Cardiac fibroblast (primary cell): ENCODE results near the gene LZTS3.
"Not testable (repeated sequence)": the region's sequence is repeated elsewhere in the genome, so short reads cannot be mapped to it uniquely, and the experiment has no call there.

Source experiments
- DNase-seq, 2 donors: peaks; one replicate each; pipeline versions ENCODE4 v3.0.0 to v3.0.0-alpha.2; 2010; ENCODE audit warnings: low read depth in 2 of 2
- H3K4me3 ChIP-seq, 2 donors: replicated peaks in 1 of 2; 1 replicate in 1 of 2; 2 replicates in 1 of 2; pipeline ENCODE4 v1.5.1; 2011; ENCODE audit warnings: low read depth in 2 of 2, low read length in 2 of 2, mild to moderate bottlenecking in 2 of 2, moderate library complexity in 1 of 2
- CTCF ChIP-seq: IDR thresholded peaks from one replicate; pipeline ENCODE4 v1.5.1; 2011; ENCODE audit warnings: low read depth, mild to moderate bottlenecking, low read length, inconsistent platforms

The LZTS3 gene

GRCh38 chr20:3130051-3130600, 43.2 kb downstream of the LZTS3 start:
- DNase-seq: no peak
- no peak for TF ChIP-seq CTCF
- no peak overlapping the region for H3K4me3 ChIP-seq

DNA sequence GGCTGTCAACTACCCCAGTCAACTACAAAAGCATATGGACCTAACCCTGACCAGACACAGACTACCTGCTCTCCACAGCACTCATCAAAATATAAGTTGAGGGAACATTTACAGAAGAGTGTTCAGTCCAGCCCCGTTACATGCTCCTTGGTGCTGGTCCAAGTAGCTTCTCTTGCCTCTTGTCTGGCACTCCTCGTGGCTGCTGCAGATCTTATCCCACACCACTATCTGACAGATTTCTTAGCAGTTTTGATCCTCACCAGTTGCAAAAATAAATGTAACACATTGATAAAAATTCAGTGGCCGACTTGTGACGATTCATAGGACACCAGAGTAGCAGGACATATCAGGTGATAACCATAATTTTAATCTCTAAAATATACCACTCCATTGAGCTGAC, 44.3 kb downstream of the LZTS3 start:
- H3K4me3 ChIP-seq: no peak overlapping the region
- no peak for TF ChIP-seq CTCF
- DNase-seq: no peak

- no peak for DNase-seq
- H3K4me3 ChIP-seq: no peak overlapping the region
- TF ChIP-seq CTCF: no peak
Measured at GRCh38 chr20:3128275-3128984, 44.9 kb downstream of the LZTS3 start.

GRCh38 chr20:3126527-3126859, 46.9 kb downstream of the LZTS3 start:
- no peak for TF ChIP-seq CTCF
- DNase-seq: no peak
- no peak overlapping the region for H3K4me3 ChIP-seq

DNA sequence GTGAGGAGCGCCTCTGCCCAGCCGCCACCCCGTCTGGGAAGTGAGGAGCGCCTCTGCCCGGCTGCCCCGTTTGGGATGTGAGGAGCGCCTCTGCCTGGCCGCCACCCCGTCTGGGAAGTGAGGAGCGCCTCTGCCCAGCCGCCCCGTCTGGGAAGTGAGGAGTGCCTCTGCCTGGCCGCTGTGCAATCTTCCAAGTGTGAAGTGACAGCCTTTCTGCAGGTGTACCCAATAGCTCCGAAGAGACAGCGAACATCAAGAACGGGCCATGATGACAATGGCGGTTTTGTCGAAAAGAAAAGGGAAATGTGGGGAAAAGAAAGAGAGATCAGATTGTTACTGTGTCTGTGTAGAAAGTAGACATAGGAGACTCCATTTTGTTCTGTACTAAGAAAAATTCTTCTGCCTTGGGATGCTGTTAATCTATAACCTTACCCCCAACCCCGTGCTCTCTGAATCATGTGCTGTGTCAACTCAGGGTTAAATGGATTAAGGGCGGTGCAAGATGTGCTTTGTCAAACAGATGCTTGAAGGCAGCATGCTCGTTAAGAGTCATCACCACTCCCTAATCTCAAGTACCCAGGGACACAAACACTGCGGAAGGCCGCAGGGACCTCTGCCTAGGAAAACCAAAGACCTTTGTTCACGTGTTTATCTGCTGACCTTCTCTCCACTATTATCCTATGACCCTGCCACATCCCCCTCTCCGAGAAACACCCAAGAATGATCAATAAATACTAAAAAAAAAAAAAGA, 47.4 kb downstream of the LZTS3 start:
- H3K4me3 ChIP-seq, DNase-seq: not testable (repeated sequence)

DNA sequence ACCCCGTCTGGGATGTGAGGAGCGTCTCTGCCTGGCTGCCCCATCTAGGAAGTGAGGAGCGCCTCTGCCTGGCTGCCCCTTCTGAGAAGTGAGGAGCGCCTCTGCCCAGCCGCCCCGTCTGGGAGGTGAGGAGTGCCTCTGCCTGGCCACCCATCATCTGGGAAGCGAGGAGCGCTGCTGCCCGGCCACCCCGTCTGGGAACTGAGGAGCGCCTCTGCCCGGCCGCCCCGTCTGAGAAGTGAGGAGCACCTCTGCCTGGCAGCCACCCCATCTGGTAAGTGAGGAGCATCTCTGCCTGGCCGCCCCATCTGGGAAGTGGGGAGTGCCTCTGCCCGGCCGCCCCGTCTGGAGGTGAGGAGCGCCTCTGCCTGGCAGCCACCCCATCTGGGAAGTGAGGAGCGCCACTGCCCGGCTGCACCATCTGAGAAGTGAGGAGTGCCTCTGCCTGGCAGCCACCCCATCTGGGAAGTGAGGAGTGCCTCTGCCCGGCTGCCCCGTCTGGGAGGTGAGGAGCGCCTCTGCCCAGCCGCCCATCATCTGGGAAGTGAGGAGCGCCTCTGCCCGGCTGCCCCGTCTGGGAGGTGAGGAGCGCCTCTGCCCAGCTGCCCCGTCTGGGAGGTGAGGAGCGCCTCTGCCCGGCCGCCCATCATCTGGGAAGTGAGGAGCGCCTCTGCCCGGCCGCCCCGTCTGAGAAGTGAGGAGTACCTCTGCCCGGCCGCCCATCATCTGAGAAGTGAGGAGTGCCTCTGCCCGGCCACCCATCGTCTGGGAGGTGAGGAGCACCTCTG, 48.4 kb downstream of the LZTS3 start:
- H3K4me3 ChIP-seq, DNase-seq: not testable (repeated sequence)

DNA sequence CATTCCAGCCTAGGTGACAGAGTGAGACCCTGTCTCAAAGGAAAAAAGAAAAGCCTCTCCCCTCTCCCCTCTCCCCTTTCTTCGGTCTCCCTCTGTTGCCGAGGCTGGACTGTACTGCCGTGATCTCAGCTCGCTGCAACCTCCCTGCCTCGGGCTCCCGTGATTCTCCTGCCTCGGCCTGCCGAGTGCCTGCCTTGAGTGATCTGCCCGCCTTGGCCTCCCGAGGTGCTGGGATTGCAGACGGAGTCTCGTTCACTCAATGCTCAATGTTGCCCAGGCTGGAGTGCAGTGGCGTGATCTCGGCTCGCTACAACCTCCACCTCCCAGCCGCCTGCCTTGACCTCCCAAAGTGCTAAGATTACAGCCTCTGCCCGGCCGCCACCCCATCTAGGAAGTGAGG, 49.2 kb downstream of the LZTS3 start:
- not testable (repeated sequence) for H3K4me3 ChIP-seq, DNase-seq

DNA sequence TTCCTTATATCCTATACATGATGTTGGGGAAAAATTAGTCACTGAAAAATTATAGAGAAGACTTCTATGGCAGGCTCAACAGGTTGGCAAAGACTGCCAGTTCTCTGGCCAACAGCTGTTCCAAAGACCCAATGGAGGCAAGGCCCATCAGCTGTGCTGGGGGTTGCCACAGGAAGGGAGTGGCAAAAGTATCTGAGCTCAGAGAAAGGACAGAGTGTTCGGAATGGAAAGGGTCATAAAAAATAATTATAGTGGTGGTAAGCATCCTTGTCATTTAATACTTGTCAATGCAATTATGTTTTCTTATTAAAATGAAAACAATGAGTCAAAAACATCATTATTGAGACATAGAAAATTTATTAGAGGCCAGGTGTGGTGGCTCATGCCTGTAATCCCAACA, 49.8 kb downstream of the LZTS3 start:
- no peak for TF ChIP-seq CTCF

More for the DNA sequence above, 49.8 kb downstream of the LZTS3 start:
- peak; percentile 9 to 18 for DNase-seq
- no peak overlapping the region for H3K4me3 ChIP-seq
